CD4-positive, alpha-beta T cell treated with Interleukin-4 for 1 hour (primary cell): Measurements from ENCODE around the gene SEMA3F.

Experiments
- DNase-seq, 2 donors: peaks; one replicate each; pipeline ENCODE4 v3.0.0-alpha.2; 2020 to 2022

SEMA3F gene

GRCh38 chr3:50154840-50155490, at the start of gene SEMA3F:
Gene SEMA3F (plus strand): TSS chr3:50155324. CDS start chr3:50159623, 4,299 bp downstream.
- DNase-seq = peak; percentile 68 to 76

GRCh38 chr3:50111757-50112156, 43.4 kb upstream of the SEMA3F start:
- peak in 1 of 2 donors; percentile 12 for DNase-seq

- no peak for DNase-seq
These were observed 42.7 kb upstream of the SEMA3F start for GRCh38 chr3:50112462-50112861.

DNA sequence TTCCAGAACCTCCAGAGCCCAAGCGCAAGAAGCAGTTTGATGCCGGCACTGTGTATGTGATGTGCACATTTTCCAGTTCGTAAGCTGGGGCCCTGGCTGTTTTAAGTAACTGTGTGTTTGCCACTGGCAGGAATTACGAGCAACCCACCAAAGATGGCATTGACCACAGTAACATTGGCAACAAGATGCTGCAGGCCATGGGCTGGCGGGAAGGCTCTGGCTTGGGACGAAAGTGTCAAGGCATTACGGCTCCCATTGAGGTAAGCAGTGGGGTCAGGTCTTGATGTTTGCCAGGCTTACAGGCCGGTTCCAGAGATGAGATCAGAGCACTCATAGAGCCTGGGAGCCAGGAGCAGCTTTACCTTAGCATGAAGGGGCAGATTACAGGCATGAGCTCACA, 38.0 kb upstream of the SEMA3F start:
- DNase-seq = no peak

DNA sequence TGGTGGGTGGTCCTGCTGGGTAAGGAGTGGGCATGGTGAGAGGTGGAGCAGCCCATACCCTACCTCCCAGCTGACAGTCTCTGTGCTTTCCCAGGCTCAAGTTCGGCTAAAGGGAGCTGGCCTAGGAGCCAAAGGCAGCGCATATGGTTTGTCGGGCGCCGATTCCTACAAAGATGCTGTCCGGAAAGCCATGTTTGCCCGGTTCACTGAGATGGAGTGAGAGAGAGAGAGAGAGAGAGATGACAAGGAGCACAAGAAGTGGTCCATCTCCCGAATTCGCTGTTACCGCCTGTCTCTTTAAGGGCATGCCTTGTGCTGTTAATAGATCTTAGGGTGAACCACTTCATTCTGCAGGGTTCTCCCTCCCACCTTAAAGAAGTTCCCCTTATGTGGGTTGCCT, 36.9 kb upstream of the SEMA3F start:
- DNase-seq = no peak

GRCh38 chr3:50119786-50120185, 35.3 kb upstream of the SEMA3F start:
- DNase-seq = no peak

DNA sequence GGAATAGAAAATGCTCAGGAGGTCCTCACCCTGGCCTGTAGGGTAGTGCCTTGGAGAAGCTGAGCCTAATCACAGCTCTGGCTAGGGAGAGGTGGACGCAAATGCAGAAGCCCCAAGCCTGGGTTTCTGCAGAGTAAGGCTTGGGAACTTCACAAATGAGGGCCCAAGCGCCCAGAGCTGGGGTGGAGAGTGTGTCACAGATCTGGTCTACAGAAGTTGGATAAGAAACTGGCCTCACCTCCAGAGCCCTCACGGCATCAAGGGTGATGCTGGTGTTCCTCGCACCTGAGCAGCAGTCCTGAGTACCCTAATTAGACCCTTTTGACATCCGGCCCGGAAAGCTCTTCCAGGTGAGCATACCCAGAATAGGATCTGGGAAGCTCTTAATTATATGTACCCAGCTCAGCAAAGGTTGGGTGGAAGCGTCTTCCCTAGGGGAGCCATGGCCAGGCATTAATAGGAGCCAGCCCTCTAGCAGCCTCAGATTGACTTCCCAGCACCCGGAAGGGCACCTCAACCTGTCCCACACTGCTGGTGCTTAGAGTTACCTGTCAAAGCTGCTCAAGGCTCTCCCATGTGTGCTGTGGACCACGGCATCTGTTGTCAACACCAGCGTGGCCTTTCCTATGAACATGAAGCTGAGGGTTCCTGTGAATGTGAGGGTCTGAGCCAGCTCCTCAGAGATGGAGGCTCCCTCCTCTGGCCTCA, 34.6 kb upstream of the SEMA3F start:
- DNase-seq = no peak

- DNase-seq = peak; percentile 68 to 69
These were observed 33.8 kb upstream of the SEMA3F start for GRCh38 chr3:50121072-50122032.

GRCh38 chr3:50122071-50122470, 33.1 kb upstream of the SEMA3F start:
- no peak for DNase-seq

DNA sequence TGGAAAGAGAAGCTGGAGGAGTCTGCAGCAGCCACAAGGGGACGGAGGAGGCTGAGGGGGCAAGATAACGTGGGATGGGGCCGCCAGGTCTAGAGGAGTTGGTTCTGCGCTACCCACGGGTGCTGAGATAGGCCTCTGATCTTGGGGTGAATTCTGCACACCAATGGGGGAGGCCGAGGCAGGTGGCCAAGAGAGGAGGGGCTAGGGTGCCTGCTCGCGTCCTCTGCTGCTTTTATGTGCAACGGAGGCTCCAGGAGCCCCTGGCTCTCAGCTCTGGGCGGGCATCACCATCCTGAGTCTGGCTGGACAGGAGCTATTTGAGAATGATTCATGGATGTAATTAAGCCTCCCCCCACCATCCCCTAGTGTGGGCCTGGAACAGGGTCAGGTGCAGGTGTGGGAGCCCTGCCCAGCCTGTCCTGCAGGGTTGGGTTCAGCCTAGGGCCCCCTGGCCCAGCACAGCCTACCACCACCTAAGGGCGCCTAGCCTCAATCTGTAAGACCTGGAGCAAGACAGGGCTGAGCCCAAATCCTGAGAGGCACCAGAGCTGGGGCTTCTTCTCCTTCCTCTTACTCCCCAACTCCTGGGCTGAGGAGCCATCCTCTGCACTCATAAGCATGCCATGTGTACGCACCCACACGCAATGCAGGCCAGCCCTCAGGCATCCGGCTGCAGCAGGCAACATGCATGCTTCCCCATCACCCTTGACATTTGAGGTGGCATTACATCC, 32.3 kb upstream of the SEMA3F start:
- DNase-seq = no peak

DNA sequence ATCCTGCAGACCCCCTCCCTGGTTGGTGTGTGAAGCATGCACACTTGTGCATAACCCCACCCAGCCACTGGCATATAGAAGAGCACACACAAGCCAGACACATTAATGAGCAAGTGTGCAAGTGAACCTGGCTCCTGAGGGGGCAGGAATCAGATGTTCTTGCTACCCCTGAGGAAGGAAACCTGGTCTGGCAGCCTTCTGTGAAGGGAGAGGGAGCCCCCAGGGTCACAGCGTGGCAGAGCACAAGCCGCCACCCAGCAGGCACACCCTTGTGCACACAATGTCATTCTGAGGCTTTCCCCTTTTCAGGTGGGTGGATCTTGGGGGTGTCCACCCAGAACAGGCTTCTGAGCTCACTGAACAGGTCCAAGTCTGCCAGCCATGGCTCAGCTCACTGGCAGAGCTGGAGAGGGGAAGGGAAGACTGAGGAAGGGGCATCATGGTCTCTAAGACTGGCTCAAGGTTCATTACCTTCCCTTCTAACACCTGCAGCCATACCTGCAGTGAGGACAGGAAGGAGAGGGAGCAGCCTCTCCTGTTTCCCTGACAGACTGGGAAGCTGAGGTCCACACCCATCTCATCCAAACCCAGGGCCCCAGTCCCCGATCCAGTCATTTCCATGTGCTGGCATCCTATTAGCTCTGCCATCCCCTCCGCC, 31.6 kb upstream of the SEMA3F start:
- no peak for DNase-seq

DNA sequence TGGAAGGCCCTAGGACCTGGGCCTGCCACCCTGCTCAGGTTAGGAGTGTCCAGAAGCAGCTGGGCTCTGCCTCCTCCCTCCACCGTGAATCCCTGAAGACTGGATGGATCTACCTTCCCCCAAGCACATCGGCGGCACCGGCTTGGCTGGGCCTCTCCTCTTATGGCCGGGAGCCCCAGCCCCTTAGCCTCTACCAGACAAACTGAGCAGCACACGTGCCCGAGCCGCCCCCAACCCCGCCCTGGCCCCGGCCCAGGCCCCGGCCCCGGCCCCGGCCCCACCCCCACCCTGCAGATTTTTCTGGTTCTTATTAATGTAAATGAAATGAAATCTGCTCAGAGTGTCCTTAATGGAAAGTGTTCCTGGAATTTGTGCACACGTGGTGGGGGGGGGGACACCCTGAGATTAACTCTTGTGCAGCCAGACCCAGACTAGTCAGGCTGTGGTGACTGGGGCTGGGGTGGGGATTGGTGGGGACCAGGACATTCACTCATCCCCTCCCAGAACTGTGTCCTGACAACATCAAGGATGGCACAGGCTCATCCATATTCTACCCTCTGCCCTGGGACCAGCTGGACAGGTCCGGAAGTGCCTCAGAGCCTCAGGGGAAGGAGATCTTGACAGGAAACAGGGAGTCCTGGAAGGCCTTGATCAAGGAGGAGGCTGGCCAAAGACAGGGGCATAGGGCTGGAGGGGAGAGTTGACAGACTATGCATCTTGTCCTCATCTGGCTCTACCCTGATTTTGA, 30.9 kb upstream of the SEMA3F start:
- DNase-seq = no peak

DNA sequence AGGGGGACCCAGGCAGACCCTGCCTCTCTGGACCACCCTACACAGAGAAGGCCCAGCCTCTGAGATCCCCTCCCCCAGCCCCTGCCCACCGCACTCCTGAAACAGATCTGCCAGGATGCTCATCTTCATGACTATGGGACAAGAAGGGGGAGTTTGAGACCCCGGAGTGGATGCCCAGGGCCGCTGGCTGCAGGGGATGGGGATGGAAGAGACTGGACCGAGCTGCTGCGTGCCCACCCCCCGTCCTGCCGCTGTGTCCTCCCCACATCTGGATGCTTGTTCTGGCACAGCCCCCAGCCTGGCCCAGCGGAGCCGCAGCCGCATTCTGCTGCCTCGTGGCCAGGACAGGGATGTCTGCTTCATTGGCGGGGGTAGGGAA, 30.3 kb upstream of the SEMA3F start:
- no peak for DNase-seq

GRCh38 chr3:50125541-50126286, 29.4 kb upstream of the SEMA3F start:
- no peak for DNase-seq

- DNase-seq = no peak
These were observed 28.6 kb upstream of the SEMA3F start for GRCh38 chr3:50126287-50127211.

DNA sequence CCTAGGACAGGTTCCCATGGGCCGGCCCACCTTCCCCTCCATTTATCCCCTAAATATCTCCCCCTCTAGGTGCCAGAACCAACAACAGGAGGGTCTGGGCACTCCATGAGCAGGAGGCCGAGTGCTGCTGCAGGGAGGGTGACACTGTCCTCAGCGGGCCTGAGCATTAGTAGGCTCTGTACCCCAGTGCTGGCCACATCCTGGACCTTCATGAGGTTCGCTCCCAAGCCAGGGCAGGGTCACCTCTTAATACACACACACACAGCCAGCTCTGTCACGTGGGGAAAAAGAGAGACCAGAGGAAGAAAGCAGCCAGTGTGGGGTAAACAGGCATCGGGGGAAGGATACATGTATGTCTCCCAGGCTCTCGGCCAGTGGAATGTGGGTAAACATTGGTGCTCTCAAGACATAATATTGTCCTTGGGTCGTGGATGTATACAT, 27.9 kb upstream of the SEMA3F start:
- no peak for DNase-seq

DNA sequence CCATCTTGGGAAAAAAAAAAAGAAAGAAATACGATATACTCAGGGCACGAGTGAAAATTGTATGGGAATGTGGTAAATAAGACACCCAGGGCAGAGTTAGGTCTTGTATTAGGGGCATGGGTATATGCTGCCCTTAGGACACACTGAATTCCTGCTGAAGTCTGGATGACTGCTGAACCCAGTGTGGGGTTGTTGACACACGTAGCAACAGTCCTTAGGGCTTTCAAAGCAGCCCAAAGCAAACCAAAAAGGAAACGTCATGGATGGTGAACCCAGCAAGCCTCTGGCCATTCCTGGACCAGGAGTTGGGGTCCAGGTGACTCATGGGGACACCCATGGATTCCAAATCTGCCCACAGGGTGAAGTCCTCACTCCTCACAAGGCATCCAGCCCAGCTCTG, 27.1 kb upstream of the SEMA3F start:
- DNase-seq = no peak

DNA sequence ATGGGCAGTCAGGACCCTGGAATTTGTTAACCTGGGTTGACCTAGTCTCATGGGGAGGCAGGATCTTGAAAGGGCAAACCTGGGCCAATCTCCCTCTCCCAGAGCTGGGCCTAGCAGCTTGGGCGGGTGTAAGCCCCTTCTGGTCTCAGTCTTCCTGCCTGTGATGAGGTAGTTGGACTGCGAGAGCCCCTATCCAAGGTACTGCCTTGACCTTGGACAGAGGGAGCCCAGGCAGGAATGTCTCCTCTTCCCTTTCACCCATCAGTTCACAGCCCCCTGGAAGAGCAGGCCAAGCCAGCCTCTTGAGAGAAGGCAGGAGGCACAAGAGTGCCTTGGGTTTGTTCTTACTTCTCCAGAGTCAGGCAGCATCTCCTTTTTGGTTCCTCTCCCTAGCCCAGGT, 24.7 kb upstream of the SEMA3F start:
- DNase-seq = no peak
